ENCODE data around the gene BSG. TPM values are rescaled to one million over a fixed set of nuclear protein-coding genes. Genes with fewer than 3 reads are reported as not detected.

BSG gene
- total and polyA plus RNA-seq, 7 experiments from 2014 or later = 109 to 349 (median 159) TPM

DNA sequence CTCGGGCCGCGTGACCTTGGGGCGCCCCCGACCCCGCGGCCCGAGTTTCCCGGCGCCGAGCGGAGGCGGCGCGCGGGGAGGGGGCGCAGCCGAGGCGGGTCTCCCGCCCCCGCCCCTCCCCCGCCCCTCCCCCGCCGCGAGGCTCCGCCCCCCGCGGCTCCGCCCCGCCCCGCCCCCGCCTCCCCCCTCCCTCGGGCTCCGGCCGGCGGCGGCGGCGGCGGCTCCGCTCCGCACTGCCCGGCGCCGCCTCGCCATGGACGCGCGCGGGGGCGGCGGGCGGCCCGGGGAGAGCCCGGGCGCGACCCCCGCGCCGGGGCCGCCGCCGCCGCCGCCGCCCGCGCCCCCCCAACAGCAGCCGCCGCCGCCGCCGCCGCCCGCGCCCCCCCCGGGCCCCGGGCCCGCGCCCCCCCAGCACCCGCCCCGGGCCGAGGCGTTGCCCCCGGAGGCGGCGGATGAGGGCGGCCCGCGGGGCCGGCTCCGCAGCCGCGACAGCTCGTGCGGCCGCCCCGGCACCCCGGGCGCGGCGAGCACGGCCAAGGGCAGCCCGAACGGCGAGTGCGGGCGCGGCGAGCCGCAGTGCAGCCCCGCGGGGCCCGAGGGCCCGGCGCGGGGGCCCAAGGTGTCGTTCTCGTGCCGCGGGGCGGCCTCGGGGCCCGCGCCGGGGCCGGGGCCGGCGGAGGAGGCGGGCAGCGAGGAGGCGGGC, 17.4 kb downstream of the BSG start, which contains the start of gene HCN2:
Gene HCN2 (plus strand): TSS at position 189 of the 703 bp plus-strand sequence. CDS start 65 bp downstream, at position 254.
- no peak for ATAC-seq
- Histone ChIP-seq H3K36me3 (ENCODE audit: control insufficient read depth in 2 of 3, insufficient read depth in 3 of 3, low read length in 3 of 3) (no peaks in the 10 kb centered on the region), H3K27ac (ENCODE audit: low read depth, low read length) (no peak within 1 kb of the TSS), H3K9me3 (ENCODE audit: control insufficient read depth in 2 of 3, low read length in 3 of 3) (no peaks in the 10 kb centered on the region), H3K27me3 (ENCODE audit: control insufficient read depth in 2 of 2, insufficient read depth in 2 of 2, low read length in 2 of 2) (peaks cover 0 to 10% of the 10 kb centered on the region in 2 donors), H3K4me3 (ENCODE audit: low read length) (no peak within 1 kb of the TSS), H3K4me1 (ENCODE audit: control insufficient read depth in 2 of 2, insufficient read depth in 2 of 2, low read length in 2 of 2) (peaks cover 10 to 12% of the 10 kb centered on the region in 2 donors)
- Mint-ChIP-seq H3K4me3 (peak within 1 kb of the TSS; percentile 27 to 76 (median 56)), H3K36me3 (no peaks in the 10 kb centered on the region), H3K27me3 (peaks cover 0 to 38% (median 8%) of the 10 kb centered on the region in 5 donors), H3K9me3 (peaks cover 0 to 2% (median 0%) of the 10 kb centered on the region in 11 donors), H3K4me1 (peaks cover 0 to 8% (median 2%) of the 10 kb centered on the region in 7 donors), H3K27ac (no peak within 1 kb of the TSS)
- intact Hi-C loops (cut with micrococcal nuclease) = loop anchor here (2.0 to 5.0 kb wide), 4 partner anchors 17 to 142 kb away; partner anchors contain the start of genes BSG (in 1 of the 2) and POLRMT (in 1 of the 2)
- no peak for DNase-seq
- ChIA-PET POLR2A (interaction anchor here (0.6 kb wide), 1 partner anchor 79 kb away, joined by 3 read pairs; no protein-coding TSS in a partner anchor), CTCF (no interaction called here)

DNA sequence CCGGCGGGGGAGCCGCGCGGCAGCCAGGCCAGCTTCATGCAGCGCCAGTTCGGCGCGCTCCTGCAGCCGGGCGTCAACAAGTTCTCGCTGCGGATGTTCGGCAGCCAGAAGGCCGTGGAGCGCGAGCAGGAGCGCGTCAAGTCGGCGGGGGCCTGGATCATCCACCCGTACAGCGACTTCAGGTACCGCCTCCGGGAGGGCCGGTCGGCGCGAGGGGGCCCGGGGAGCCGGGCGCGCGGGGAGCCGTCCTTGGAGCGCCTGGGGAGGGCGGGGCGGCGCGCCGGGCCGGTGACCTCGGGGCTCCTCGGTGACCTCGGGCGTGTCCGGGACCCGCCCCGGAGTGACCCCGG, 18.0 kb downstream of the BSG start:
- peaks cover 0 to 8% (median 2%) of the 10 kb centered on the region in 7 donors for H3K4me1 Mint-ChIP-seq
- peak overlapping the region in 8 of 10 donors; percentile 12 to 73 (median 54) for H3K4me3 Mint-ChIP-seq
- H3K27me3 ChIP-seq (ENCODE audit: control insufficient read depth in 2 of 2, insufficient read depth in 2 of 2, low read length in 2 of 2) = peaks cover 0 to 10% of the 10 kb centered on the region in 2 donors
- H3K9me3 ChIP-seq (ENCODE audit: control insufficient read depth in 2 of 3, low read length in 3 of 3) = no peaks in the 10 kb centered on the region
- peaks cover 0 to 2% (median 0%) of the 10 kb centered on the region in 11 donors for H3K9me3 Mint-ChIP-seq
- peak in 6 of 9 donors; percentile 23 to 50 (median 43) for DNase-seq
- POLR2A ChIA-PET = interaction anchor here (0.6 kb wide), 1 partner anchor 79 kb away, joined by 3 read pairs; no protein-coding TSS in a partner anchor
- intact Hi-C loops (cut with micrococcal nuclease) = no loop called here
- no peak overlapping the region for H3K4me3 ChIP-seq (ENCODE audit: low read length)
- peak; percentile 45 for ATAC-seq
- no peak overlapping the region for H3K27ac Mint-ChIP-seq
- CTCF ChIA-PET = no interaction called here
- peaks cover 0 to 38% (median 8%) of the 10 kb centered on the region in 5 donors for H3K27me3 Mint-ChIP-seq
- H3K36me3 ChIP-seq (ENCODE audit: control insufficient read depth in 2 of 3, insufficient read depth in 3 of 3, low read length in 3 of 3) = no peaks in the 10 kb centered on the region
- H3K4me1 ChIP-seq (ENCODE audit: control insufficient read depth in 2 of 2, insufficient read depth in 2 of 2, low read length in 2 of 2) = peaks cover 10 to 12% of the 10 kb centered on the region in 2 donors
- H3K36me3 Mint-ChIP-seq = no peaks in the 10 kb centered on the region
- no peak overlapping the region for H3K27ac ChIP-seq (ENCODE audit: low read depth, low read length)

DNA sequence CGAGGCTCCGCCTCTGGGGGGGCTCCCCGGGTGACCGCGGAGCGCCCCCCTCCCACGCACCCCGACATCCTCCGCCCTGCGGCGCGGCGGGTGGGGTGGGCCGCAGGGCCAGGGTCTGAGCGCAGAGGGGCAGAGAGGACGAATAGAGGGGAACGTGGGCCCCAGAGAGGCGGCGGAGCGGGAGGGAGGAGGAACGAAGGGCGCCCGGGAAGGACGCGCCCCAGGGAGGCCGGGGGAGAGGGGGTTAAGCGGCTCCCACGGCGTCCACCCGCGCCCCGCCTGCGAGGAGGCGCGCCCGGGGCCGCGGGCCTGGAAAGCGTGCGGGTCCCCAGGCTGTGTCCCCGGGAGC, 18.3 kb downstream of the BSG start:
- no peak overlapping the region for H3K27ac Mint-ChIP-seq
- ATAC-seq = no peak
- Histone ChIP-seq H3K4me3 (ENCODE audit: low read length) (no peak overlapping the region), H3K27me3 (ENCODE audit: control insufficient read depth in 2 of 2, insufficient read depth in 2 of 2, low read length in 2 of 2) (peaks cover 0 to 10% of the 10 kb centered on the region in 2 donors), H3K27ac (ENCODE audit: low read depth, low read length) (no peak overlapping the region), H3K36me3 (ENCODE audit: control insufficient read depth in 2 of 3, insufficient read depth in 3 of 3, low read length in 3 of 3) (no peaks in the 10 kb centered on the region), H3K4me1 (ENCODE audit: control insufficient read depth in 2 of 2, insufficient read depth in 2 of 2, low read length in 2 of 2) (peaks cover 10 to 12% of the 10 kb centered on the region in 2 donors), H3K9me3 (ENCODE audit: control insufficient read depth in 2 of 3, low read length in 3 of 3) (no peaks in the 10 kb centered on the region)
- no peaks in the 10 kb centered on the region for H3K36me3 Mint-ChIP-seq
- DNase-seq = no peak
- H3K27me3 Mint-ChIP-seq = peaks cover 0 to 38% (median 8%) of the 10 kb centered on the region in 5 donors
- CTCF ChIA-PET = no interaction called here
- POLR2A ChIA-PET = interaction anchor here (0.6 kb wide), 1 partner anchor 80 kb away, joined by 3 read pairs; no protein-coding TSS in a partner anchor
- H3K4me3 Mint-ChIP-seq = peak overlapping the region in 1 of 10 donors; percentile 73
- peaks cover 0 to 8% (median 2%) of the 10 kb centered on the region in 7 donors for H3K4me1 Mint-ChIP-seq
- H3K9me3 Mint-ChIP-seq = peaks cover 0 to 2% (median 0%) of the 10 kb centered on the region in 11 donors
- intact Hi-C loops (cut with micrococcal nuclease) = no loop called here

- ATAC-seq (no peak), DNase-seq (no peak)
- peaks cover 0 to 37% (median 6%) of the 10 kb centered on the region in 5 donors for H3K27me3 Mint-ChIP-seq
Measured at GRCh38 chr19:591099-591958, 18.9 kb downstream of the BSG start.

GRCh38 chr19:592101-592500, 19.7 kb downstream of the BSG start:
- Mint-ChIP-seq H3K4me1 (peaks cover 0 to 8% (median 2%) of the 10 kb centered on the region in 7 donors), H3K27ac (no peak overlapping the region), H3K9me3 (no peaks in the 10 kb centered on the region), H3K4me3 (no peak overlapping the region), H3K36me3 (no peaks in the 10 kb centered on the region), H3K27me3 (peaks cover 0 to 35% (median 4%) of the 10 kb centered on the region in 5 donors)
- no peak overlapping the region for H3K4me3 ChIP-seq (ENCODE audit: low read length)
- intact Hi-C loops (cut with micrococcal nuclease) = no loop called here
- POLR2A ChIA-PET = no interaction called here
- CTCF ChIA-PET = no interaction called here
- ATAC-seq (no peak), DNase-seq (no peak)
- H3K27me3 ChIP-seq (ENCODE audit: control insufficient read depth in 2 of 2, insufficient read depth in 2 of 2, low read length in 2 of 2) = peaks cover 0 to 10% of the 10 kb centered on the region in 2 donors
- no peak overlapping the region for H3K27ac ChIP-seq (ENCODE audit: low read depth, low read length)
- H3K9me3 ChIP-seq (ENCODE audit: control insufficient read depth in 2 of 3, low read length in 3 of 3) = no peaks in the 10 kb centered on the region
- H3K36me3 ChIP-seq (ENCODE audit: control insufficient read depth in 2 of 3, insufficient read depth in 3 of 3, low read length in 3 of 3) = no peaks in the 10 kb centered on the region
- H3K4me1 ChIP-seq (ENCODE audit: control insufficient read depth in 2 of 2, insufficient read depth in 2 of 2, low read length in 2 of 2) = peaks cover 10 to 12% of the 10 kb centered on the region in 2 donors

More at GRCh38 chr19:591099-591958, 18.9 kb downstream of the BSG start:
- Histone ChIP-seq H3K36me3 (ENCODE audit: control insufficient read depth in 2 of 3, insufficient read depth in 3 of 3, low read length in 3 of 3) (no peaks in the 10 kb centered on the region), H3K9me3 (ENCODE audit: control insufficient read depth in 2 of 3, low read length in 3 of 3) (no peaks in the 10 kb centered on the region), H3K27me3 (ENCODE audit: control insufficient read depth in 2 of 2, insufficient read depth in 2 of 2, low read length in 2 of 2) (peaks cover 0 to 10% of the 10 kb centered on the region in 2 donors), H3K4me3 (ENCODE audit: low read length) (no peak overlapping the region), H3K27ac (ENCODE audit: low read depth, low read length) (no peak overlapping the region), H3K4me1 (ENCODE audit: control insufficient read depth in 2 of 2, insufficient read depth in 2 of 2, low read length in 2 of 2) (peaks cover 10 to 12% of the 10 kb centered on the region in 2 donors)
- H3K36me3 Mint-ChIP-seq = no peaks in the 10 kb centered on the region
- peaks cover 0 to 2% (median 0%) of the 10 kb centered on the region in 11 donors for H3K9me3 Mint-ChIP-seq
- POLR2A ChIA-PET = no interaction called here
- CTCF ChIA-PET = no interaction called here
- H3K27ac Mint-ChIP-seq = peak overlapping the region in 1 of 9 donors; percentile 13
- peaks cover 0 to 8% (median 2%) of the 10 kb centered on the region in 7 donors for H3K4me1 Mint-ChIP-seq
- H3K4me3 Mint-ChIP-seq = peak overlapping the region in 6 of 10 donors; percentile 8 to 70 (median 54)
- intact Hi-C loops (cut with micrococcal nuclease) = no loop called here

- CTCF ChIA-PET = no interaction called here
- no peaks in the 10 kb centered on the region for H3K9me3 Mint-ChIP-seq
- Histone ChIP-seq H3K4me3 (ENCODE audit: low read length) (no peak overlapping the region), H3K27ac (ENCODE audit: low read depth, low read length) (no peak overlapping the region), H3K27me3 (ENCODE audit: control insufficient read depth in 2 of 2, insufficient read depth in 2 of 2, low read length in 2 of 2) (peaks cover 0 to 10% of the 10 kb centered on the region in 2 donors), H3K4me1 (ENCODE audit: control insufficient read depth in 2 of 2, insufficient read depth in 2 of 2, low read length in 2 of 2) (peaks cover 10 to 12% of the 10 kb centered on the region in 2 donors), H3K9me3 (ENCODE audit: control insufficient read depth in 2 of 3, low read length in 3 of 3) (no peaks in the 10 kb centered on the region), H3K36me3 (ENCODE audit: control insufficient read depth in 2 of 3, insufficient read depth in 3 of 3, low read length in 3 of 3) (no peaks in the 10 kb centered on the region)
- no peak overlapping the region for H3K4me3 Mint-ChIP-seq
- H3K27me3 Mint-ChIP-seq = peaks cover 0 to 32% (median 1%) of the 10 kb centered on the region in 5 donors
- H3K27ac Mint-ChIP-seq = no peak overlapping the region
- intact Hi-C loops (cut with micrococcal nuclease) = no loop called here
- ATAC-seq (no peak), DNase-seq (no peak)
- peaks cover 0 to 6% (median under 1%) of the 10 kb centered on the region in 7 donors for H3K4me1 Mint-ChIP-seq
- H3K36me3 Mint-ChIP-seq = no peaks in the 10 kb centered on the region
- POLR2A ChIA-PET = no interaction called here
Measured at GRCh38 chr19:593055-593454, 20.7 kb downstream of the BSG start.
